ENCODE measurements around the gene ZNF638.
"Not testable (repeated sequence)": the region's sequence is repeated elsewhere in the genome, so short reads cannot be mapped to it uniquely, and the experiment has no call there.

DNA sequence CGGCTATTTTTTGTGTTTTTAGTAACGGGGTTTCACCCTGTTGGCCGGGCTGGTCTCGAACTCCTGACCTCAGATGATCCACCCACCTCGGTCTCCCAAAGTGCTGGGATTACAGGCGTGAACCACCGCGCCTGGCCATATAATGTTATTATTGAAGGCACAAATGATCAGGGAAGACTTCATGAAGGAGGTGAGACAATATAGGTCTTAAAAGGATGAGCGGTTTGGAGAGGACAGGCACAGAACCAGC, 326 bp upstream of the ZNF638 start:
- TF ChIP-seq CTCF (IDR thresholded peaks at IDR 0.05); REST (IDR thresholded peaks at IDR 0.05; ENCODE audit: insufficient read depth in 1 of 2, low read depth in 2 of 2, low read length in 1 of 2); POLR2AphosphoS5 (IDR thresholded peaks at IDR 0.05; ENCODE audit: low read depth, low read length): not testable (repeated sequence)

Data from Panc1 (cell line).